ENCODE results near the gene ADIPOQ. TPM values are rescaled to one million over a fixed set of nuclear protein-coding genes. Genes with fewer than 3 reads are reported as not detected.
"Not testable (repeated sequence)": the region's sequence is repeated elsewhere in the genome, so short reads cannot be mapped to it uniquely, and the experiment has no call there.

Gene ADIPOQ
- total and polyA plus RNA-seq, 2 donors = 0.34 TPM; not detected in 1

DNA sequence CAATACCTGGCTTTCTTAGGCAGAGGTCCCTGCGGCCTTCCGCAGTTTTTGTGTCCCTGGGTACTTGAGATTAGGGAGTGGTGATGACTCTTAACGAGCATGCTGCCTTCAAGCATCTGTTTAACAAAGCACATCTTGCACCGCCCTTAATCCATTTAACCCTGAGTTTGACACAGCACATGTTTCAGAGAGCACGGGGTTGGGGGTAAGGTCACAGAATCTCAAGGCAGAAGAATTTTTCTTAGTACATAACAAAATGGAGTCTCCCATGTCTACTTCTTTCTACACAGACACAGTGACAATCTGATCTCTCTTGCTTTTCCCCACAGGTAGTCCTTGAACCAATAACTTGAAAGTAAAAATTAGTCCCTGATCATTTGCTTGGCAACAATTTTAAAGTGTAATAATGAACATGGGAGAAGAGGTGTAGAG lies 45.0 kb downstream of the ADIPOQ start:
- H3K9me3 ChIP-seq (ENCODE audit: control insufficient read depth in 2 of 2, insufficient read depth in 1 of 2, low read length in 1 of 2); H3K4me1 ChIP-seq (ENCODE audit: control insufficient read depth in 2 of 2, insufficient read depth in 2 of 2, low read length in 2 of 2); DNase-seq (ENCODE audit: low read depth in 6 of 9, low spot score in 9 of 9); H3K27me3 ChIP-seq (ENCODE audit: control insufficient read depth in 2 of 2, insufficient read depth in 1 of 2, low read length in 1 of 2); H3K27ac ChIP-seq (ENCODE audit: low read depth in 1 of 2, low read length in 1 of 2); H3K4me3 ChIP-seq (ENCODE audit: low read length in 2 of 2); H3K36me3 ChIP-seq (ENCODE audit: control insufficient read depth in 2 of 2, insufficient read depth in 2 of 2, low read length in 1 of 2): not testable (repeated sequence)
- 98% methylated on average over 3 of the region's 5 CpGs for WGBS

DNA sequence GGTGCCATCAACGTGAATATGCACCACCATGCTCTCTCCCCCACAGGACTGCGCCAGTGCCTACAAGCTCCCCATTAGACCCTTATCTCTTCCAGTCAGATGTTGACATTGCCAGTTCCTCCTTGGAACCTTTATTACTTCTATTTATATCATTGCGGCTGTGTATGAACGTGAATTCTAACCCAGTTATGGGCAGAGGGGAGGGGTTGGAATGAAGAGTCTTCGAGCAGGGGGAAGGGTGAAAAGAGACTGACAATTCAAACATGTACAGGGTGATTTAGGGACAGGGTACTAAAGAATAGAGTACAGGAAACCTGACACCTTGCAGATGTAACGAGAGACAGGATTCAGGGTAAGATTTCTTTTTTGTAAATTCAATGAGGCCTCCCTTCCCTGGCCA lies 46.1 kb downstream of the ADIPOQ start:
- 13% methylated on average over 6 of the region's 6 CpGs for WGBS
- no peaks in the 10 kb centered on the region for H3K4me1 ChIP-seq (ENCODE audit: control insufficient read depth in 2 of 2, insufficient read depth in 2 of 2, low read length in 2 of 2)
- no peak overlapping the region for H3K27ac ChIP-seq (ENCODE audit: low read depth in 1 of 2, low read length in 1 of 2)
- H3K27me3 ChIP-seq (ENCODE audit: control insufficient read depth in 2 of 2, insufficient read depth in 1 of 2, low read length in 1 of 2) = no peaks in the 10 kb centered on the region
- no peaks in the 10 kb centered on the region for H3K9me3 ChIP-seq (ENCODE audit: control insufficient read depth in 2 of 2, insufficient read depth in 1 of 2, low read length in 1 of 2)
- no peak overlapping the region for H3K4me3 ChIP-seq (ENCODE audit: low read length in 2 of 2)
- no peaks in the 10 kb centered on the region for H3K36me3 ChIP-seq (ENCODE audit: control insufficient read depth in 2 of 2, insufficient read depth in 2 of 2, low read length in 1 of 2)
- DNase-seq (ENCODE audit: low read depth in 6 of 9, low spot score in 9 of 9) = no peak

DNA sequence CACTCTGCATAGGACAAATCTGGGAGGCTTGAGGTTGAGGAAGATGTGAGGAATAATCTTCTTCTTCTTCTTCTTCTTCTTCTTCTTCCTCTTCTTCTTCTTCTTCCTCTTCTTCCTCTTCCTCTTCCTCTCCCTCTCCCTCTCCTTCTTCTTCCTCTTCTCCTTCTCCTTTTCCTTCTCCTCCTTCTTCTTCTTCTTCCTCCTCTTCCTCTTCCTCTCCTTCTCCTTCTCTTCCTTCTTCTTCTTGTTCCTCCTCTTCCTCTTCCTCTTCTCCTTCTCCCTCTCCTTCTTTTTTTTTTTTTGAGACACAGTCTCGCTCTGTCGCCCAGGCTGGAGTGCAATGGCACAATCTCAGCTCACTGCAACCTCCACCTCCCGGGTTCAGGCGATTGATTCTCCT lies 47.2 kb downstream of the ADIPOQ start:
- WGBS = 96% methylated on average over 4 of the region's 4 CpGs
- not testable (repeated sequence) for H3K36me3 ChIP-seq (ENCODE audit: control insufficient read depth in 2 of 2, insufficient read depth in 2 of 2, low read length in 1 of 2)

DNA sequence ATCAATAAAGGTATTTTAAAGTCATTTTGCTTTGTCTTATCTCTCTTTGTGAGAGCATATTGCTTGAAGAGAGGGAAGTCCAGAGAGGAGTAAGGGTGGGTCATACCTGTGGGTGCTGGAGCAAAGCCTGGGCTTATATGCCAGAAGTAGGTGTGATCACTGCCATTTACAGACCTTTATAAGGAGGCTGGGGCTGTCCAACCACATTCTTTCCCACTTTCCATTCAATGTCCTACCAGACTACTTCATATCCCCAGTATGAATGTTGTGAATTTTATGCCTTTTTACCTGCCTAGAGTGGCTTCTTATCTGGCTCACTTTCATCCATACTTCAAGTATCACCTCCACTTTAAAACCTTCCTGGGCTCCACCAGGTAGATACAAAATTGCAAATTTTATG lies 48.4 kb downstream of the ADIPOQ start:
- Histone ChIP-seq H3K4me1 (ENCODE audit: control insufficient read depth in 2 of 2, insufficient read depth in 2 of 2, low read length in 2 of 2) (no peaks in the 10 kb centered on the region), H3K27ac (ENCODE audit: low read depth in 1 of 2, low read length in 1 of 2) (no peak overlapping the region), H3K4me3 (ENCODE audit: low read length in 2 of 2) (no peak overlapping the region), H3K9me3 (ENCODE audit: control insufficient read depth in 2 of 2, insufficient read depth in 1 of 2, low read length in 1 of 2) (peaks cover 0 to 6% of the 10 kb centered on the region in 2 donors), H3K36me3 (ENCODE audit: control insufficient read depth in 2 of 2, insufficient read depth in 2 of 2, low read length in 1 of 2) (no peaks in the 10 kb centered on the region), H3K27me3 (ENCODE audit: control insufficient read depth in 2 of 2, insufficient read depth in 1 of 2, low read length in 1 of 2) (no peaks in the 10 kb centered on the region)
- DNase-seq (ENCODE audit: low read depth in 6 of 9, low spot score in 9 of 9) = no peak

More for the DNA sequence above, 47.2 kb downstream of the ADIPOQ start:
- not testable (repeated sequence) for H3K4me3 ChIP-seq (ENCODE audit: low read length in 2 of 2); H3K9me3 ChIP-seq (ENCODE audit: control insufficient read depth in 2 of 2, insufficient read depth in 1 of 2, low read length in 1 of 2); DNase-seq (ENCODE audit: low read depth in 6 of 9, low spot score in 9 of 9); H3K27me3 ChIP-seq (ENCODE audit: control insufficient read depth in 2 of 2, insufficient read depth in 1 of 2, low read length in 1 of 2); H3K27ac ChIP-seq (ENCODE audit: low read depth in 1 of 2, low read length in 1 of 2); H3K4me1 ChIP-seq (ENCODE audit: control insufficient read depth in 2 of 2, insufficient read depth in 2 of 2, low read length in 2 of 2)

DNA sequence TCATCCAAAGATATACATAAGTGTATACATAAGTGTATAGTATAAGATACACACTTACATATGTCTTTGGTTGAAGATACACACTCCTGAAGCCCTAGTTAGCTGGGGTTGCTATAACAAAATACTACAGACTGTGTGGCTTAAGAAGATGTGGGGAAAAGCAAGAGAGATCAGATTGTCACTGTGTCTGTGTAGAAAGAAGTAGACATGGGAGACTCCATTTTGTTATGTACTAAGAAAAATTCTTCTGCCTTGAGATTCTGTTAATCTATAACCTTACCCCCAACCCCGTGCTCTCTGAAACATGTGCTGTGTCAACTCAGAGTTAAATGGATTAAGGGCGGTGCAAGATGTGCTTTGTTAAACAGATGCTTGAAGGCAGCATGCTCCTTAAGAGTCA lies 50.6 kb downstream of the ADIPOQ start:
- H3K36me3 ChIP-seq (ENCODE audit: control insufficient read depth in 2 of 2, insufficient read depth in 2 of 2, low read length in 1 of 2); H3K9me3 ChIP-seq (ENCODE audit: control insufficient read depth in 2 of 2, insufficient read depth in 1 of 2, low read length in 1 of 2); H3K27ac ChIP-seq (ENCODE audit: low read depth in 1 of 2, low read length in 1 of 2); H3K27me3 ChIP-seq (ENCODE audit: control insufficient read depth in 2 of 2, insufficient read depth in 1 of 2, low read length in 1 of 2); DNase-seq (ENCODE audit: low read depth in 6 of 9, low spot score in 9 of 9); H3K4me3 ChIP-seq (ENCODE audit: low read length in 2 of 2); H3K4me1 ChIP-seq (ENCODE audit: control insufficient read depth in 2 of 2, insufficient read depth in 2 of 2, low read length in 2 of 2): not testable (repeated sequence)
- WGBS = no CpG with 5 or more reads among the region's 2 CpGs

DNA sequence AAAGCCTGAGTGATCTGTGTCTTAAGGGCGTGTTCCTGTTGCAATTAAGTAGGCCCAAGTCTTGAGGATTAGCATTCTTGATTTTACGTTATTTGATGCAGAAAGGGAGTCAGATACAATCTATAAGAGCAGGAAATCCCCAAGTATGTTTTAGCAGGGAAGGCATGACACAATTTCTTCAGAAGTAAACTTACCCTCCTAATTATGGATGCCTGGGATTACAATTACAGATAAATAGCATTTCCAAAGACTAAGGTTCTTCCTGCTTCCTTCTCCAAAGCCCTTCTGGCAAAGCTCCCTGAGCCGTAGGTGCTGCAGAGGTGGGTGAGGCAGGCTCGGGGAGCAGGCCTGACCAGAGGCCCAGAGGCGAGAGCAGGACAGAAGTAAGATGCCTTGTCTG lies 52.9 kb downstream of the ADIPOQ start:
- H3K27ac ChIP-seq (ENCODE audit: low read depth in 1 of 2, low read length in 1 of 2) = no peak overlapping the region
- H3K4me1 ChIP-seq (ENCODE audit: control insufficient read depth in 2 of 2, insufficient read depth in 2 of 2, low read length in 2 of 2) = no peaks in the 10 kb centered on the region
- peaks cover 0 to 6% of the 10 kb centered on the region in 2 donors for H3K9me3 ChIP-seq (ENCODE audit: control insufficient read depth in 2 of 2, insufficient read depth in 1 of 2, low read length in 1 of 2)
- no peak overlapping the region for H3K4me3 ChIP-seq (ENCODE audit: low read length in 2 of 2)
- no peaks in the 10 kb centered on the region for H3K27me3 ChIP-seq (ENCODE audit: control insufficient read depth in 2 of 2, insufficient read depth in 1 of 2, low read length in 1 of 2)
- 97% methylated on average over 5 of the region's 5 CpGs for WGBS
- H3K36me3 ChIP-seq (ENCODE audit: control insufficient read depth in 2 of 2, insufficient read depth in 2 of 2, low read length in 1 of 2) = no peaks in the 10 kb centered on the region
- DNase-seq (ENCODE audit: low read depth in 6 of 9, low spot score in 9 of 9) = no peak

DNA sequence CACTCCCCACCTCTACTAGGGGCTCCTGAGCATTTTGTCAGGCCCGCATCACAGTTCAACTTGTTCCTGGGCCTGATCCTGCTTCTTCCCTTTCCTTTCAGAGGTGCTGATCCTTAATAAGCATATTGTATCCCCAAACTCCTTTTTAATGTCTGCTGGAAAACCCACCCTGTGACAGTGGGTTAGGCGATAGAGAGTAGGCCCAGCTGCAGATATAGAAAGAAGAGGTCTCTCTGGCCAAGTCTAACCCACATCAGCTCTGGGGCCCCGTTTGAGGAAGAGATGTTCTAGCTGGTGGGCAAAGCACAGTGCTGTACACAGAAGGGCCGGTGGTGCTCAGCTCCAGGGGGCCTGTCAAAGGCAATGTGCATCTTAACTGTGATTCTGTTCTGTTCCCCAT lies 53.5 kb downstream of the ADIPOQ start:
- peaks cover 0 to 6% of the 10 kb centered on the region in 2 donors for H3K9me3 ChIP-seq (ENCODE audit: control insufficient read depth in 2 of 2, insufficient read depth in 1 of 2, low read length in 1 of 2)
- DNase-seq (ENCODE audit: low read depth in 6 of 9, low spot score in 9 of 9) = no peak
- no peaks in the 10 kb centered on the region for H3K27me3 ChIP-seq (ENCODE audit: control insufficient read depth in 2 of 2, insufficient read depth in 1 of 2, low read length in 1 of 2)
- H3K4me3 ChIP-seq (ENCODE audit: low read length in 2 of 2) = no peak overlapping the region
- no peaks in the 10 kb centered on the region for H3K4me1 ChIP-seq (ENCODE audit: control insufficient read depth in 2 of 2, insufficient read depth in 2 of 2, low read length in 2 of 2)
- H3K36me3 ChIP-seq (ENCODE audit: control insufficient read depth in 2 of 2, insufficient read depth in 2 of 2, low read length in 1 of 2) = no peaks in the 10 kb centered on the region
- WGBS = 97% methylated on average over 4 of the region's 4 CpGs
- H3K27ac ChIP-seq (ENCODE audit: low read depth in 1 of 2, low read length in 1 of 2) = no peak overlapping the region

DNA sequence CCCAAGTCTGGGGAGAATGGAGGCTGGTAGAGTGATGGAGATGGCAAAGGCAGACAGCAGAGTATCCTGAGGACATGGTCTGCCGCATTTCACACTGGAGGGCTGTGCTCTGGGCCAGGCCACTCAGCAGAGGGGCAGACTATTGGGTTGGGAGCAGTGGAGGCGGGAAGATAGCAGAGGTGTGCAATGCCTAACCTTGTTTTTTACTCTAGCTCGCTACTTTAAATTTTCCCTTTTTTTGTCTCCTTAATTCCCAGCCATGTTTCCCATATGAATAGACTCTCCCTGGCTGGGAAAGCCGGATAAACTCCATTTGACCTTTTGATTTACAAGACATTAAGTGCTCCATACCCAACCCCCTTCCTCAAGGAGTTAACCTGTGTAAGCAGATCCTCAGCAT lies 54.4 kb downstream of the ADIPOQ start:
- Histone ChIP-seq H3K4me3 (ENCODE audit: low read length in 2 of 2) (no peak overlapping the region), H3K27me3 (ENCODE audit: control insufficient read depth in 2 of 2, insufficient read depth in 1 of 2, low read length in 1 of 2) (no peaks in the 10 kb centered on the region), H3K27ac (ENCODE audit: low read depth in 1 of 2, low read length in 1 of 2) (no peak overlapping the region), H3K9me3 (ENCODE audit: control insufficient read depth in 2 of 2, insufficient read depth in 1 of 2, low read length in 1 of 2) (peaks cover 0 to 6% of the 10 kb centered on the region in 2 donors), H3K4me1 (ENCODE audit: control insufficient read depth in 2 of 2, insufficient read depth in 2 of 2, low read length in 2 of 2) (no peaks in the 10 kb centered on the region), H3K36me3 (ENCODE audit: control insufficient read depth in 2 of 2, insufficient read depth in 2 of 2, low read length in 1 of 2) (no peaks in the 10 kb centered on the region)
- DNase-seq (ENCODE audit: low read depth in 6 of 9, low spot score in 9 of 9) = no peak
- WGBS = 94% methylated on average over 4 of the region's 4 CpGs

DNA sequence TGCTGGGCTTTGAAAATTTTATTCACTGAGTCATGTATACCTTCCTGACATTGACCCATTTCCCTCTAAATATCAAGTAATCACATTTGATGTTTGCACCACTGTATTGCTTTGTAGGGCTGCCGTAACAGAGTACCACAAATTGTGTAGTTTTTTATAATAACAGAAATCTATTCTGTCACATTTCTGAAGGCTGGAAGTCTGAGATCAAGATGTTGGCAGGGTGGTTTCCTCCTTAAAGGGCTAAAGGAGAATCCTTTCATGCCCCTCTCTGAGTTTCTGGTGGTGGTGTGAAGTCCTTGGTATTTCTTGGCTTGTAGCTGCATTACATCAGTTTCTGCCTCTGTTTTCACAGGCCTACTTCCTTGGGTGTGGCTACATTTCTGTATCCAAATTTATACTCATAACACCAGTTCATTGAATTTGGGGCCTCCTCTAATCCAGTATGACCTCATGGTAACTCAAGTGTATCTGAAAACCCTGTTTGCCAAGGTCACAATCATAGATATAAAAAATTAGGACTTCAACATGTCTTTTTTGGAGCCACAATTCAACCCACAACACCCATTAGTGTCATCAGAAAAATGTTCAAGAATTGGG lies 58.7 kb downstream of the ADIPOQ start:
- Histone ChIP-seq H3K36me3 (ENCODE audit: control insufficient read depth in 2 of 2, insufficient read depth in 2 of 2, low read length in 1 of 2) (no peaks in the 10 kb centered on the region), H3K4me1 (ENCODE audit: control insufficient read depth in 2 of 2, insufficient read depth in 2 of 2, low read length in 2 of 2) (no peaks in the 10 kb centered on the region), H3K4me3 (ENCODE audit: low read length in 2 of 2) (no peak overlapping the region), H3K9me3 (ENCODE audit: control insufficient read depth in 2 of 2, insufficient read depth in 1 of 2, low read length in 1 of 2) (no peaks in the 10 kb centered on the region), H3K27ac (ENCODE audit: low read depth in 1 of 2, low read length in 1 of 2) (no peak overlapping the region), H3K27me3 (ENCODE audit: control insufficient read depth in 2 of 2, insufficient read depth in 1 of 2, low read length in 1 of 2) (no peaks in the 10 kb centered on the region)
- DNase-seq (ENCODE audit: low read depth in 6 of 9, low spot score in 9 of 9) = no peak
- 98% methylated on average over 1 of the region's 1 CpG for WGBS

DNA sequence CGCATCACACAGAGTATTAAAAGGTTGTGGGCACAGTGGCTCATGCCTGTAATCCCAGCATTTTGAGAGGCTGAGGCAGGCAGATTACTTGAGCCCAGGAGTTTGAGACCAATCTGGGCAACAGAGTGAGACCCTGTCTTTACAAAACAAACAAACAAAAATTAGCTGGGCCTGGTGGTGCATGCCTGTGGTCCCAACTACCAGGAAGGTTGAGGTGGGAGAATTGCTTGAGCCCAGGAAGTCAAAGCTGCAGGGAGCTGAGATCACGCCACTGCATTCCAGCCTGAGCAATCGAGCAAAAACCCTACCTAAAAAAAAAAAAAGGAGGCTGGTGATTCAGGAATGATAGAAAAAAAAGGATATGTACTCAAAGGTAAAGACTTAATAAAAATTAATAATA lies 59.6 kb downstream of the ADIPOQ start:
- Histone ChIP-seq H3K36me3 (ENCODE audit: control insufficient read depth in 2 of 2, insufficient read depth in 2 of 2, low read length in 1 of 2) (no peaks in the 10 kb centered on the region), H3K4me1 (ENCODE audit: control insufficient read depth in 2 of 2, insufficient read depth in 2 of 2, low read length in 2 of 2) (no peaks in the 10 kb centered on the region), H3K9me3 (ENCODE audit: control insufficient read depth in 2 of 2, insufficient read depth in 1 of 2, low read length in 1 of 2) (no peaks in the 10 kb centered on the region), H3K27ac (ENCODE audit: low read depth in 1 of 2, low read length in 1 of 2) (no peak overlapping the region), H3K27me3 (ENCODE audit: control insufficient read depth in 2 of 2, insufficient read depth in 1 of 2, low read length in 1 of 2) (no peaks in the 10 kb centered on the region), H3K4me3 (ENCODE audit: low read length in 2 of 2) (no peak overlapping the region)
- no peak for DNase-seq (ENCODE audit: low read depth in 6 of 9, low spot score in 9 of 9)
- 72% methylated on average over 3 of the region's 3 CpGs for WGBS
